Endothelial cell of umbilical vein (primary cell): Measurements from ENCODE around the gene HES7. TPM values are rescaled to one million over a fixed set of nuclear protein-coding genes. Genes with fewer than 3 reads are reported as not detected.

Source experiments
- BruUV-seq: library from RNA; stranded (reverse); fragments of 400-500 nt; replicated peaks from 2 replicates; lab custom pipeline; 2021; lab: Mats Ljungman, UMichigan
- CTCF ChIA-PET: fragments of 300-600, 350-600 bp; sonication (Branson Sonifier 250); formaldehyde crosslinking; loops from one replicate; lab custom pipeline; 2021; ENCODE audit warnings: antibody characterized with exemption, inconsistent platforms; lab: Charles Lee
- POLR2A ChIA-PET: fragments of 300-600, 350-600 bp; sonication (Branson Sonifier 250); formaldehyde crosslinking; loops from one replicate; lab custom pipeline; 2021; ENCODE audit warnings: antibody characterized with exemption, inconsistent platforms; lab: Charles Lee
- DNase-seq: peaks from one replicate; pipeline ENCODE4 v3.0.0-alpha.2; 2011; ENCODE audit warnings: low read depth, low spot score
- FAIRE-seq: peaks from 2 replicates; lab custom pipeline; 2011; peaks lifted over from hg19 to GRCh38; lab: Jason Lieb, UNC
- H2AFZ ChIP-seq: 2 replicates; pipeline ENCODE4 v1.6.0; 2012; ENCODE audit warnings: low read depth, low read length, control low read depth, inconsistent platforms
- H3K27ac ChIP-seq: 2 replicates; pipeline ENCODE4 v1.5.1; 2011; ENCODE audit warnings: low read depth, mild to moderate bottlenecking, control low read depth, low read length, moderate library complexity; ENCODE audit not compliant: insufficient read depth
- H3K27me3 ChIP-seq, 2 experiments: 2 replicates each; pipeline versions ENCODE4 v1.6.0 to v1.6.1; 2011; ENCODE audit warnings: low read length in 2 of 2, mixed read lengths in 1 of 2; ENCODE audit not compliant: control insufficient read depth in 2 of 2, insufficient read depth in 2 of 2
- H3K36me3 ChIP-seq, 2 experiments: 2 replicates in 1 of 2; 3 replicates in 1 of 2; pipeline ENCODE4 v1.5.1; 2011; ENCODE audit warnings: low read length in 2 of 2, mild to moderate bottlenecking in 1 of 2, moderate library complexity in 1 of 2; ENCODE audit not compliant: control insufficient read depth in 2 of 2, insufficient read depth in 2 of 2; ENCODE audit errors: extremely low read depth in 1 of 2
- H3K4me1 ChIP-seq: 3 replicates; pipeline ENCODE4 v1.5.1; 2011; ENCODE audit warnings: mild to moderate bottlenecking, low read length; ENCODE audit not compliant: control insufficient read depth, insufficient read depth; ENCODE audit errors: extremely low read depth
- H3K4me2 ChIP-seq: 2 replicates; pipeline ENCODE4 v1.6.1; 2011; ENCODE audit warnings: low read length, control low read depth, mixed read lengths; ENCODE audit not compliant: insufficient read depth
- H3K4me3 ChIP-seq, 3 experiments: fragments of 200-600 bp in 1 of 3; sonication (generic), shearing (Covaris generic) in 1 of 3; replicated peaks in 1 of 3; 2 replicates each; pipeline ENCODE4 v1.5.1; 2011 to 2016; ENCODE audit warnings: control low read depth in 3 of 3, low read length in 3 of 3, mild to moderate bottlenecking in 2 of 3, inconsistent platforms in 1 of 3, low read depth in 1 of 3, moderate library complexity in 1 of 3; ENCODE audit not compliant: insufficient read depth in 1 of 3
- H3K79me2 ChIP-seq: 2 replicates; pipeline ENCODE4 v1.6.0; 2012; ENCODE audit warnings: low read length, inconsistent platforms; ENCODE audit not compliant: control insufficient read depth, insufficient read depth
- H3K9ac ChIP-seq: replicated peaks from 2 replicates; pipeline ENCODE3; 2011; ENCODE audit warnings: low read length, control low read depth; ENCODE audit not compliant: insufficient read depth; ENCODE audit errors: extremely low read depth
- H3K9me1 ChIP-seq: replicated peaks from 3 replicates; pipeline ENCODE4 v1.6.0; 2011; ENCODE audit warnings: mild to moderate bottlenecking, low read length; ENCODE audit not compliant: control insufficient read depth, insufficient read depth; ENCODE audit errors: extremely low read depth
- H3K9me3 ChIP-seq: replicated peaks from 2 replicates; pipeline ENCODE4 v1.5.1; 2012; ENCODE audit warnings: low read length, inconsistent platforms; ENCODE audit not compliant: control insufficient read depth, insufficient read depth
- H4K20me1 ChIP-seq: replicated peaks from 2 replicates; pipeline ENCODE3; 2011; ENCODE audit warnings: mild to moderate bottlenecking, low read length; ENCODE audit not compliant: control insufficient read depth, insufficient read depth; ENCODE audit errors: extremely low read depth
- EZH2 ChIP-seq: IDR thresholded peaks from 2 replicates; pipeline ENCODE4 v1.6.1; 2012; ENCODE audit warnings: borderline replicate concordance, low read depth, mild to moderate bottlenecking, moderate library complexity, low read length, inconsistent platforms; ENCODE audit not compliant: severe bottlenecking
- FOS ChIP-seq: IDR thresholded peaks from 2 replicates; pipeline ENCODE4 v1.6.1; 2011; ENCODE audit warnings: mild to moderate bottlenecking, low read length, moderate library complexity, borderline replicate concordance; ENCODE audit not compliant: insufficient read depth
- GATA2 ChIP-seq: IDR thresholded peaks from 2 replicates; pipeline ENCODE4 v1.7.0; 2011; ENCODE audit warnings: low read depth, mild to moderate bottlenecking, moderate library complexity, mixed read lengths, low read length; ENCODE audit not compliant: insufficient read length, insufficient read depth
- JUN ChIP-seq: IDR thresholded peaks from 2 replicates; pipeline ENCODE4 v1.6.1; 2011; ENCODE audit warnings: borderline replicate concordance, low read depth; ENCODE audit not compliant: insufficient read length, insufficient read depth
- MYC ChIP-seq: IDR thresholded peaks from one replicate; pipeline ENCODE4 v1.6.1; 2011; ENCODE audit warnings: mild to moderate bottlenecking, low read depth, low read length
- POLR2A ChIP-seq: IDR thresholded peaks from 2 replicates; pipeline ENCODE4 v1.6.1; 2012; ENCODE audit warnings: low read depth, mild to moderate bottlenecking, control low read depth, low read length
- POLR2AphosphoS5 ChIP-seq: IDR thresholded peaks from 2 replicates; pipeline ENCODE4 v1.6.1; 2012; ENCODE audit warnings: low read depth, mild to moderate bottlenecking, control low read depth, low read length, moderate library complexity; ENCODE audit not compliant: insufficient read depth
- dilution Hi-C: fragments of 300-500 bp; cut with MboI; formaldehyde crosslinking; loops from one replicate; pipeline ENCODE4 v1.15.0; 2019; ENCODE audit warnings: low sequenced_read_pairs; ENCODE audit not compliant: extremely low pct_ligation_motif_present
- intact Hi-C: fragments of 100-400 bp; cut with micrococcal nuclease; formaldehyde crosslinking; loops from one replicate; pipeline ENCODE4 v1.10.0; 2022
- polyA plus RNA-seq, 4 experiments: library from polyadenylated mRNA; depleted of rRNA in 3 of 4; stranded (reverse) in 3 of 4; unstranded in 1 of 4; fragments of >200 nt; gene quantifications; 2 replicates each; pipeline versions ENCODE4 v1.2.1 to v1.2.3, GENCODE V29; 2011 to 2012; ENCODE audit warnings: missing spikeins in 1 of 4
- total RNA-seq: library from RNA; stranded (reverse); gene quantifications from 2 replicates; pipeline ENCODE4 v1.2.3, GENCODE V29; 2021
- TF ChIP-seq, protein P1 (sequence below): IDR thresholded peaks from 2 replicates; pipeline ENCODE4 v1.6.1; 2011; ENCODE audit not compliant: insufficient read depth, insufficient read length
- TF ChIP-seq, protein P2 (sequence below), 2 donors: IDR thresholded peaks; 1 replicate in 1 of 2; 2 replicates in 1 of 2; pipeline ENCODE4 v1.5.1; 2011; ENCODE audit warnings: low read length in 2 of 2, mild to moderate bottlenecking in 2 of 2, moderate library complexity in 2 of 2, control low read depth in 1 of 2, inconsistent platforms in 1 of 2, low read depth in 1 of 2; ENCODE audit not compliant: insufficient read depth in 1 of 2; ENCODE audit errors: extremely low read depth in 1 of 2

The HES7 gene
- total and polyA plus RNA-seq, 2 donors (not counting 3 experiments of a cell fraction or from before 2014, with no cell fraction given) = 0.19 to 0.51 TPM

DNA sequence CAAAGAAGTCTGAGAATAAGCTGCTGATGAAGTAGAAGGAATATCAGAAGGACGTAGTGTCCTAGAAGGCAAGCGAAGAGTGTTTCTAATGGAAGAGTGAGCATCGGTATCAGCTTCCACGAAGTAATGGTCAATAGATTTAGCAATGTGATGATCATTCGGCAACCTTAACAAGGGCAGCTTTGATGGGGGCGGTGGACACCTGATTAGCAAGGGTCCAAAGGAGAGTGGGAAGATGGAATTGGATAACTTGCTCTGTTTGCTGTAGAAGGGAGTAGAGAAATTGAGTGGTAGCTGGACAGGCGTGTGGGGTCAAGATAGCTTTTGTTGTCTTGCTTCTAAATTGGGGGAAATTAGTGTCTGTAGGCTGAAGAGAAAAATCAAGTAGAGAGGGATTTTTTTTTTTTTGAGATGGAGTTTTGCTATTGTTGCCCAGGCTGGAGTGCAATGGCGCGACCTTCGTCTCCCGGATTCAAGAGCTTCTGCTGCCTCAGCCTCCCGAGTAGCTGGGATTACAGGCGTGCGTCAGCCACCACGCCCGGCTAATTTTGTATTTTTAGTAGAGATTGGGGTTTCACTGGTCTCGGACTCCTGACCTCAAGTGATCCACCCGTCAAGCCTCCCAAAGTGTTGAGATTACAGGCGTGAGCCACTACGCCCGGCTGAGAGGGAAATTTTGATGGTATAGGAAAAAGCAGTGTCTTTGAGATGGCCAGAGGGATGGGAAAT lies 13.9 kb upstream of the HES7 start:
- dilution Hi-C loops = no loop called here
- Histone ChIP-seq H3K27me3 (no peaks in the 10 kb centered on the region), H3K9ac (peak overlapping the region; percentile 40), H3K9me3 (no peaks in the 10 kb centered on the region), H3K4me2 (peak overlapping the region; percentile 92), H2AFZ (peak overlapping the region; percentile 83), H3K27ac (no peak overlapping the region), H4K20me1 (no peaks in the 10 kb centered on the region), H3K79me2 (no peaks in the 10 kb centered on the region), H3K9me1 (no peaks in the 10 kb centered on the region), H3K36me3 (peaks cover 0 to 20% of the 10 kb centered on the region in 2 experiments), H3K4me1 (peaks cover 14% of the 10 kb centered on the region), H3K4me3 (peak overlapping the region in 2 of 3 experiments; percentile 17 to 42)
- intact Hi-C loops = loop anchor here (1.0 kb wide), 5 partner anchors 12 to 162 kb away; no protein-coding TSS in a partner anchor
- BruUV-seq = no TSS peak
- ChIA-PET POLR2A (interaction anchor here (1.0 to 1.3 kb wide), 2 partner anchors 14 to 35 kb away, joined by 4 to 5 read pairs; partner anchors contain the start of gene PER1), CTCF (interaction anchor here (0.7 to 5.6 kb wide), 13 partner anchors 14 to 163 kb away, joined by 3 to 72 read pairs (median 3); partner anchors contain the start of gene HES7)
- FAIRE-seq (no peak), DNase-seq (no peak)
- TF ChIP-seq JUN (no peak), GATA2 (no peak), POLR2AphosphoS5 (no peak), EZH2 (no peak), POLR2A (no peak), MYC (no peak), FOS (no peak)
- TF ChIP-seq, protein P1, sequence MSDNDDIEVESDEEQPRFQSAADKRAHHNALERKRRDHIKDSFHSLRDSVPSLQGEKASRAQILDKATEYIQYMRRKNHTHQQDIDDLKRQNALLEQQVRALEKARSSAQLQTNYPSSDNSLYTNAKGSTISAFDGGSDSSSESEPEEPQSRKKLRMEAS = no peak
- TF ChIP-seq, protein P2, sequence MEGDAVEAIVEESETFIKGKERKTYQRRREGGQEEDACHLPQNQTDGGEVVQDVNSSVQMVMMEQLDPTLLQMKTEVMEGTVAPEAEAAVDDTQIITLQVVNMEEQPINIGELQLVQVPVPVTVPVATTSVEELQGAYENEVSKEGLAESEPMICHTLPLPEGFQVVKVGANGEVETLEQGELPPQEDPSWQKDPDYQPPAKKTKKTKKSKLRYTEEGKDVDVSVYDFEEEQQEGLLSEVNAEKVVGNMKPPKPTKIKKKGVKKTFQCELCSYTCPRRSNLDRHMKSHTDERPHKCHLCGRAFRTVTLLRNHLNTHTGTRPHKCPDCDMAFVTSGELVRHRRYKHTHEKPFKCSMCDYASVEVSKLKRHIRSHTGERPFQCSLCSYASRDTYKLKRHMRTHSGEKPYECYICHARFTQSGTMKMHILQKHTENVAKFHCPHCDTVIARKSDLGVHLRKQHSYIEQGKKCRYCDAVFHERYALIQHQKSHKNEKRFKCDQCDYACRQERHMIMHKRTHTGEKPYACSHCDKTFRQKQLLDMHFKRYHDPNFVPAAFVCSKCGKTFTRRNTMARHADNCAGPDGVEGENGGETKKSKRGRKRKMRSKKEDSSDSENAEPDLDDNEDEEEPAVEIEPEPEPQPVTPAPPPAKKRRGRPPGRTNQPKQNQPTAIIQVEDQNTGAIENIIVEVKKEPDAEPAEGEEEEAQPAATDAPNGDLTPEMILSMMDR (IDR thresholded peaks at IDR 0.05; ENCODE audit: extremely low read depth in 1 of 2, insufficient read depth in 1 of 2, low read depth in 1 of 2, low read length in 2 of 2) = no peak
